HEK293 (cell line): ENCODE measurements around the gene FSD1.

Experiments
- CTCF ChIA-PET: fragments of 350-600 bp; formaldehyde crosslinking; extraction: SDS; loops from one replicate; lab custom pipeline; 2021; ENCODE audit warnings: antibody characterized with exemption; lab: Yijun Ruan, JAX
- POLR2A ChIA-PET: fragments of 300-600 bp; formaldehyde crosslinking; extraction: SDS; loops from one replicate; lab custom pipeline; 2020; ENCODE audit warnings: antibody characterized with exemption, inconsistent platforms; lab: Yijun Ruan, JAX
- H3K27ac ChIP-seq: fragments of 200-500 bp; sonication (Bioruptor generic); 2 replicates; pipeline ENCODE4 v1.5.1; 2014; ENCODE audit warnings: low read depth, low read length, control low read depth, inconsistent platforms; ENCODE audit errors: extremely low read depth
- H3K36me3 ChIP-seq, 2 experiments: fragments of 200-500 bp in 1 of 2; sonication (Bioruptor generic) in 1 of 2; 1 replicate in 1 of 2; 2 replicates in 1 of 2; pipeline ENCODE4 v1.5.1; 2014 to 2017; ENCODE audit warnings: inconsistent platforms in 2 of 2, low read length in 2 of 2; ENCODE audit not compliant: control insufficient read depth in 2 of 2, insufficient read depth in 1 of 2
- H3K4me1 ChIP-seq: fragments of 200-500 bp; sonication (Bioruptor generic); 2 replicates; pipeline ENCODE4 v1.5.1; 2014; ENCODE audit warnings: mild to moderate bottlenecking, low read length, inconsistent platforms; ENCODE audit not compliant: control insufficient read depth, insufficient read depth
- H3K4me3 ChIP-seq: 2 replicates; pipeline ENCODE4 v1.5.1; 2011; ENCODE audit warnings: low read depth, mild to moderate bottlenecking, control low read depth, low read length, moderate library complexity
- H3K9me3 ChIP-seq: fragments of 200-500 bp; sonication (Bioruptor generic); 2 replicates; pipeline ENCODE4 v1.5.1; 2014; ENCODE audit warnings: low read depth, low read length, inconsistent platforms; ENCODE audit not compliant: control insufficient read depth, insufficient read depth
- ZBTB20 ChIP-seq: fragments of 450-650 bp; formaldehyde crosslinking; IDR thresholded peaks from 2 replicates; pipeline ENCODE4 v1.5.1; 2016; ENCODE audit warnings: missing biosample characterization, missing genetic modification characterization
- ZBTB21 ChIP-seq: fragments of 450-650 bp; formaldehyde crosslinking; IDR thresholded peaks from 2 replicates; pipeline ENCODE4 v1.5.1; 2017; ENCODE audit warnings: missing biosample characterization, missing genetic modification characterization
- ZFP3 ChIP-seq: fragments of 450-650 bp; formaldehyde crosslinking; IDR thresholded peaks from 2 replicates; pipeline ENCODE4 v1.5.1; 2016; ENCODE audit warnings: low read depth, missing biosample characterization, missing genetic modification characterization
- ZNF211 ChIP-seq: fragments of 450-650 bp; formaldehyde crosslinking; IDR thresholded peaks from 2 replicates; pipeline ENCODE4 v1.5.1; 2016; ENCODE audit warnings: low read depth, missing biosample characterization, missing genetic modification characterization
- ZNF335 ChIP-seq: fragments of 450-650 bp; formaldehyde crosslinking; conservative IDR thresholded peaks from 2 replicates; pipeline ENCODE4 v1.5.1; 2016; ENCODE audit warnings: missing biosample characterization, missing genetic modification characterization
- ZNF341 ChIP-seq: fragments of 450-650 bp; formaldehyde crosslinking; IDR thresholded peaks from 2 replicates; pipeline ENCODE4; 2016; ENCODE audit warnings: low read depth, missing biosample characterization, missing genetic modification characterization
- ZNF423 ChIP-seq: fragments of 450-650 bp; formaldehyde crosslinking; IDR thresholded peaks from 2 replicates; pipeline ENCODE4 v1.5.1; 2016; ENCODE audit warnings: missing biosample characterization, missing genetic modification characterization
- ZNF561 ChIP-seq: fragments of 450-650 bp; IDR thresholded peaks from 2 replicates; pipeline ENCODE4 v1.5.1; 2018; ENCODE audit warnings: missing biosample characterization, missing genetic modification characterization, borderline replicate concordance
- ZNF596 ChIP-seq: fragments of 450-650 bp; IDR thresholded peaks from 2 replicates; pipeline ENCODE4 v1.5.0; 2018; ENCODE audit warnings: missing biosample characterization, mild to moderate bottlenecking, missing genetic modification characterization, moderate library complexity
- ZNF76 ChIP-seq: fragments of 450-650 bp; formaldehyde crosslinking; IDR thresholded peaks from 2 replicates; pipeline ENCODE4; 2016; ENCODE audit warnings: low read depth, missing biosample characterization, missing genetic modification characterization, borderline replicate concordance
- ZSCAN30 ChIP-seq: fragments of 450-650 bp; IDR thresholded peaks from 2 replicates; pipeline ENCODE4 v1.5.1; 2018; ENCODE audit warnings: missing biosample characterization, mild to moderate bottlenecking, missing genetic modification characterization, moderate library complexity
- ZXDB ChIP-seq: fragments of 450-650 bp; formaldehyde crosslinking; IDR thresholded peaks from 2 replicates; pipeline ENCODE4 v1.5.1; 2016; ENCODE audit warnings: missing biosample characterization, missing genetic modification characterization
- TF ChIP-seq, protein P1 (sequence below): fragments of 450-650 bp; formaldehyde crosslinking; IDR thresholded peaks from 2 replicates; pipeline ENCODE4 v1.5.1; 2016; ENCODE audit warnings: missing biosample characterization, missing genetic modification characterization
- TF ChIP-seq, protein P2 (sequence below): fragments of 450-650 bp; formaldehyde crosslinking; IDR thresholded peaks from 2 replicates; pipeline ENCODE4; 2016; ENCODE audit warnings: missing biosample characterization, missing genetic modification characterization
- TF ChIP-seq, protein P3 (sequence below): fragments of 450-650 bp; formaldehyde crosslinking; IDR thresholded peaks from 2 replicates; pipeline ENCODE4 v1.5.1; 2016; ENCODE audit warnings: missing biosample characterization, missing genetic modification characterization
- TF ChIP-seq, protein P4 (sequence below): fragments of 450-650 bp; formaldehyde crosslinking; IDR thresholded peaks from 2 replicates; pipeline ENCODE4 v1.5.1; 2016; ENCODE audit warnings: missing biosample characterization, missing genetic modification characterization, borderline replicate concordance
- TF ChIP-seq, protein P5 (sequence below): fragments of 450-650 bp; formaldehyde crosslinking; IDR thresholded peaks from 2 replicates; pipeline ENCODE4 v1.5.1; 2016; ENCODE audit warnings: missing biosample characterization, missing genetic modification characterization
- TF ChIP-seq, protein P6 (sequence below): fragments of 450-650 bp; formaldehyde crosslinking; IDR thresholded peaks from 2 replicates; pipeline ENCODE4 v1.5.1; 2016; ENCODE audit warnings: missing biosample characterization, missing genetic modification characterization
- TF ChIP-seq, protein P7 (sequence below): fragments of 450-650 bp; formaldehyde crosslinking; IDR thresholded peaks from 2 replicates; pipeline ENCODE4 v1.5.1; 2016; ENCODE audit warnings: missing biosample characterization, missing genetic modification characterization

FSD1 gene

DNA sequence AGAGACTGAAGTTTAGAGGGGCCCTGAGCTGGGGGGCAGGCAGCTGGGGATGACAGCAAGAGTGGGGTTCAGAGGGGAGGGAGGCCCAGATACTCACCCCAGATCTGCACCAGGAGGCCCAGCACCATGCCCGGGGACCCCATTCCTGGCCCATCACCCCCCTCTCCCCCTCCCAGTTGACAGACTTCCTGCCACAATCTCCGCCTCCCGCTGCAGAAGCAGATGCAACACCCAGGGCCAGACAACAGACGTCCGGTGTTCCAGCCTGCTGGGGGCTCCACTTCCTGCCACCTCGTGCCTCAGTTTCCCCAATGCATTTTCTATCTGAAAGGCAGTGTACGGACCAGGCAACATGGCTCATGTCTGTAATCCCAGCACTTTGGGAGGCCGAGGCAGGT is 2.2 kb upstream of the FSD1 start, which contains the start of gene TMIGD2 (continued):
- TF ChIP-seq, protein P1, sequence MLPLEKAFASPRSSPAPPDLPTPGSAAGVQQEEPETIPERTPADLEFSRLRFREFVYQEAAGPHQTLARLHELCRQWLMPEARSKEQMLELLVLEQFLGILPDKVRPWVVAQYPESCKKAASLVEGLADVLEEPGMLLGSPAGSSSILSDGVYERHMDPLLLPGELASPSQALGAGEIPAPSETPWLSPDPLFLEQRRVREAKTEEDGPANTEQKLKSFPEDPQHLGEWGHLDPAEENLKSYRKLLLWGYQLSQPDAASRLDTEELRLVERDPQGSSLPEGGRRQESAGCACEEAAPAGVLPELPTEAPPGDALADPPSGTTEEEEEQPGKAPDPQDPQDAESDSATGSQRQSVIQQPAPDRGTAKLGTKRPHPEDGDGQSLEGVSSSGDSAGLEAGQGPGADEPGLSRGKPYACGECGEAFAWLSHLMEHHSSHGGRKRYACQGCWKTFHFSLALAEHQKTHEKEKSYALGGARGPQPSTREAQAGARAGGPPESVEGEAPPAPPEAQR (tag by site-specific recombination) = no peak
- TF ChIP-seq, all 188 proteins: peak for 0

DNA sequence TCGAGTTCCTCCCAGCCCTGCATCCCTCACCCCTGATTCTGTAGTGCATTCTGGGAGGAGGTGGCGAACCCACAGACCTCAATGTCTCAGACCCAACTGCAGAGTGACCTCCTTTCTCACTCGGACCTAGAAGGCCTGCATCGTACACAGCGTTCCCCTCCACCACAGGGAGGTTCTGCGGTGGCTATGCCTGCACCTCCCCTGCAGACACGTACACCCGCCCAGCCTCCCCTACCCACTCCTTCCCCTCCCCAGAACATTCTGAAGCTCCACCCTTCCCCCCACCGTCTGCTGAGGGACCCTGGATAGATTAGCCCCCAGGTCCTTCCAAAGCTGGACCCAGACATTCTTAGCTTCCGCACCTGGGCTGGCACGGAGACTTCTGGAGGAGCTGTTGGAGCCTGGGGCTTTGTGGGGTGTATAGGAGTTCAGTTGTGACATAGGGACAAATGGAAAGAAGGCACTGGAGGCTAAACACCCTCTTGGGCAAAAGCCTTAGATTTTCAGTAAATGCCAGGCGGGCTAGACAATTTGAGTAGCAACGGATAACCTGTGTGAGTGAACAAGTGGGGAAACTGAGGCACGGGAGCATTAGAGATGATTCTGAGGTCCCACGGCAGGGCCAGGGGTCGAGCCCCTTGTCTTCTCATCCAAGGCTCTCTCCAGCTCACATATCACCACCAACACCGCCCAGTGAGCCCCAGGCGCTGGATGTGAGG is 420 bp upstream of the FSD1 start:
- H3K36me3 ChIP-seq = peaks cover 0 to 18% of the 10 kb centered on the region in 2 experiments; a peak in 2 of 3 replicates
- H3K4me3 ChIP-seq = no peak overlapping the region
- no peak overlapping the region for H3K27ac ChIP-seq
- H3K4me1 ChIP-seq = no peaks in the 10 kb centered on the region
- ChIA-PET CTCF (no interaction called here), POLR2A (interaction anchor here (0.6 to 1.2 kb wide), 4 partner anchors 16 to 115 kb away, joined by 3 to 4 read pairs (median 4); partner anchors contain the start of gene MPND)
- H3K9me3 ChIP-seq = no peaks in the 10 kb centered on the region
- TF ChIP-seq ZNF561 (tag by site-specific recombination) = no peak
- TF ChIP-seq ZNF341 (tag by site-specific recombination) = peak; percentile 47; the same call in 1 of the 2 replicates
- peak; percentile 99 for TF ChIP-seq ZFP3 (tag by site-specific recombination)
- peak; percentile 23; the same call in 1 of the 2 replicates for TF ChIP-seq ZNF76 (tag by site-specific recombination)
- TF ChIP-seq, protein P2, sequence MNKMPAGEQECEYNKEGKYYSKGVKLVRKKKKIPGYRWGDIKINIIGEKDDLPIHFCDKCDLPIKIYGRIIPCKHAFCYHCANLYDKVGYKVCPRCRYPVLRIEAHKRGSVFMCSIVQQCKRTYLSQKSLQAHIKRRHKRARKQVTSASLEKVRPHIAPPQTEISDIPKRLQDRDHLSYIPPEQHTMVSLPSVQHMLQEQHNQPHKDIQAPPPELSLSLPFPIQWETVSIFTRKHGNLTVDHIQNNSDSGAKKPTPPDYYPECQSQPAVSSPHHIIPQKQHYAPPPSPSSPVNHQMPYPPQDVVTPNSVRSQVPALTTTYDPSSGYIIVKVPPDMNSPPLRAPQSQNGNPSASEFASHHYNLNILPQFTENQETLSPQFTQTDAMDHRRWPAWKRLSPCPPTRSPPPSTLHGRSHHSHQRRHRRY (tag by site-specific recombination) = no peak
- TF ChIP-seq ZBTB20 (tag by site-specific recombination) = 0 out of 2 replicates have a peak, but pooled peaks have one; percentile 13
- TF ChIP-seq, protein P3, sequence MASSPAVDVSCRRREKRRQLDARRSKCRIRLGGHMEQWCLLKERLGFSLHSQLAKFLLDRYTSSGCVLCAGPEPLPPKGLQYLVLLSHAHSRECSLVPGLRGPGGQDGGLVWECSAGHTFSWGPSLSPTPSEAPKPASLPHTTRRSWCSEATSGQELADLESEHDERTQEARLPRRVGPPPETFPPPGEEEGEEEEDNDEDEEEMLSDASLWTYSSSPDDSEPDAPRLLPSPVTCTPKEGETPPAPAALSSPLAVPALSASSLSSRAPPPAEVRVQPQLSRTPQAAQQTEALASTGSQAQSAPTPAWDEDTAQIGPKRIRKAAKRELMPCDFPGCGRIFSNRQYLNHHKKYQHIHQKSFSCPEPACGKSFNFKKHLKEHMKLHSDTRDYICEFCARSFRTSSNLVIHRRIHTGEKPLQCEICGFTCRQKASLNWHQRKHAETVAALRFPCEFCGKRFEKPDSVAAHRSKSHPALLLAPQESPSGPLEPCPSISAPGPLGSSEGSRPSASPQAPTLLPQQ (tag by site-specific recombination) = no peak
- TF ChIP-seq ZNF596 (tag by site-specific recombination) = no peak
- no peak for TF ChIP-seq ZBTB21
- TF ChIP-seq ZXDB = no peak
- TF ChIP-seq ZNF423 = no peak
- TF ChIP-seq ZNF335 (tag by site-specific recombination) = peak; percentile 62

DNA sequence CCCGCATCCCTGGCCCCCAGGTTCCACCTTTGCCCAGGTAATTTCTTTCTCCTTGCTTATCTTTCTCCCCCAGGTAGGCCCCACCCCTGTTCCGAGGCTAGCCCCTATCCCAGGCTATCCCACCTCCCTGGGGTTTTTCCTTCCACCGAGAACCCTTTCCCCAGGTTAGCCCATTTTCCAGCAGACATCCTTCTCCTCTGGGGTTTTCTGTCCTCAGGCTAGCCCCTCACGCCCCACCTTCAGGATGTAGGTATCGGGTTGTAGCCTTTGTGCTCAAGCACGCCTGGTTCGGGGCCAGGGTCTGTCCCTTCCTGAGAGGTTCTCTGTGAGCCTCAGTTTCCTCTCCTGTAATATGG is 837 bp downstream of the FSD1 start:
- Histone ChIP-seq H3K36me3 (peaks cover 0 to 24% of the 10 kb centered on the region in 2 experiments; a peak in 2 of 3 replicates), H3K4me1 (no peaks in the 10 kb centered on the region), H3K27ac (no peak overlapping the region), H3K9me3 (no peaks in the 10 kb centered on the region), H3K4me3 (no peak overlapping the region)
- POLR2A ChIA-PET = interaction anchor here (1.0 kb wide), 1 partner anchor 38 kb away, joined by 3 read pairs; the partner anchor contains the start of gene MPND
- CTCF ChIA-PET = interaction anchor here (0.5 kb wide), 1 partner anchor 271 kb away, joined by 6 read pairs; no protein-coding TSS in a partner anchor
- no peak for TF ChIP-seq ZNF211 (tag by site-specific recombination)
- TF ChIP-seq, protein P4, sequence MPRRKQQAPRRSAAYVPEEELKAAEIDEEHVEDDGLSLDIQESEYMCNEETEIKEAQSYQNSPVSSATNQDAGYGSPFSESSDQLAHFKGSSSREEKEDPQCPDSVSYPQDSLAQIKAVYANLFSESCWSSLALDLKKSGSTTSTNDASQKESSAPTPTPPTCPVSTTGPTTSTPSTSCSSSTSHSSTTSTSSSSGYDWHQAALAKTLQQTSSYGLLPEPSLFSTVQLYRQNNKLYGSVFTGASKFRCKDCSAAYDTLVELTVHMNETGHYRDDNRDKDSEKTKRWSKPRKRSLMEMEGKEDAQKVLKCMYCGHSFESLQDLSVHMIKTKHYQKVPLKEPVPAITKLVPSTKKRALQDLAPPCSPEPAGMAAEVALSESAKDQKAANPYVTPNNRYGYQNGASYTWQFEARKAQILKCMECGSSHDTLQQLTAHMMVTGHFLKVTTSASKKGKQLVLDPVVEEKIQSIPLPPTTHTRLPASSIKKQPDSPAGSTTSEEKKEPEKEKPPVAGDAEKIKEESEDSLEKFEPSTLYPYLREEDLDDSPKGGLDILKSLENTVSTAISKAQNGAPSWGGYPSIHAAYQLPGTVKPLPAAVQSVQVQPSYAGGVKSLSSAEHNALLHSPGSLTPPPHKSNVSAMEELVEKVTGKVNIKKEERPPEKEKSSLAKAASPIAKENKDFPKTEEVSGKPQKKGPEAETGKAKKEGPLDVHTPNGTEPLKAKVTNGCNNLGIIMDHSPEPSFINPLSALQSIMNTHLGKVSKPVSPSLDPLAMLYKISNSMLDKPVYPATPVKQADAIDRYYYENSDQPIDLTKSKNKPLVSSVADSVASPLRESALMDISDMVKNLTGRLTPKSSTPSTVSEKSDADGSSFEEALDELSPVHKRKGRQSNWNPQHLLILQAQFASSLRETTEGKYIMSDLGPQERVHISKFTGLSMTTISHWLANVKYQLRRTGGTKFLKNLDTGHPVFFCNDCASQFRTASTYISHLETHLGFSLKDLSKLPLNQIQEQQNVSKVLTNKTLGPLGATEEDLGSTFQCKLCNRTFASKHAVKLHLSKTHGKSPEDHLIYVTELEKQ (tag by site-specific recombination) = no peak
- TF ChIP-seq, protein P5, sequence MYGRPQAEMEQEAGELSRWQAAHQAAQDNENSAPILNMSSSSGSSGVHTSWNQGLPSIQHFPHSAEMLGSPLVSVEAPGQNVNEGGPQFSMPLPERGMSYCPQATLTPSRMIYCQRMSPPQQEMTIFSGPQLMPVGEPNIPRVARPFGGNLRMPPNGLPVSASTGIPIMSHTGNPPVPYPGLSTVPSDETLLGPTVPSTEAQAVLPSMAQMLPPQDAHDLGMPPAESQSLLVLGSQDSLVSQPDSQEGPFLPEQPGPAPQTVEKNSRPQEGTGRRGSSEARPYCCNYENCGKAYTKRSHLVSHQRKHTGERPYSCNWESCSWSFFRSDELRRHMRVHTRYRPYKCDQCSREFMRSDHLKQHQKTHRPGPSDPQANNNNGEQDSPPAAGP = 0 out of 2 replicates have a peak, but pooled peaks have one; percentile 16
- peak; percentile 31; the same call in 1 of the 2 replicates for TF ChIP-seq ZSCAN30 (tag by site-specific recombination)
- TF ChIP-seq, protein P6, sequence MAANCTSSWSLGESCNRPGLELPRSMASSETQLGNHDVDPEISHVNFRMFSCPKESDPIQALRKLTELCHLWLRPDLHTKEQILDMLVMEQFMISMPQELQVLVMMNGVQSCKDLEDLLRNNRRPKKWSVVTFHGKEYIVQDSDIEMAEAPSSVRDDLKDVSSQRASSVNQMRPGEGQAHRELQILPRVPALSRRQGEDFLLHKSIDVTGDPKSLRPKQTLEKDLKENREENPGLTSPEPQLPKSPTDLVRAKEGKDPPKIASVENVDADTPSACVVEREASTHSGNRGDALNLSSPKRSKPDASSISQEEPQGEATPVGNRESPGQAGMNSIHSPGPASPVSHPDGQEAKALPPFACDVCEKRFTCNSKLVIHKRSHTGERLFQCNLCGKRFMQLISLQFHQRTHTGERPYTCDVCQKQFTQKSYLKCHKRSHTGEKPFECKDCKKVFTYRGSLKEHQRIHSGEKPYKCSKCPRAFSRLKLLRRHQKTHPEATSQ (tag by site-specific recombination) = peak; percentile 91
- TF ChIP-seq, protein P7, sequence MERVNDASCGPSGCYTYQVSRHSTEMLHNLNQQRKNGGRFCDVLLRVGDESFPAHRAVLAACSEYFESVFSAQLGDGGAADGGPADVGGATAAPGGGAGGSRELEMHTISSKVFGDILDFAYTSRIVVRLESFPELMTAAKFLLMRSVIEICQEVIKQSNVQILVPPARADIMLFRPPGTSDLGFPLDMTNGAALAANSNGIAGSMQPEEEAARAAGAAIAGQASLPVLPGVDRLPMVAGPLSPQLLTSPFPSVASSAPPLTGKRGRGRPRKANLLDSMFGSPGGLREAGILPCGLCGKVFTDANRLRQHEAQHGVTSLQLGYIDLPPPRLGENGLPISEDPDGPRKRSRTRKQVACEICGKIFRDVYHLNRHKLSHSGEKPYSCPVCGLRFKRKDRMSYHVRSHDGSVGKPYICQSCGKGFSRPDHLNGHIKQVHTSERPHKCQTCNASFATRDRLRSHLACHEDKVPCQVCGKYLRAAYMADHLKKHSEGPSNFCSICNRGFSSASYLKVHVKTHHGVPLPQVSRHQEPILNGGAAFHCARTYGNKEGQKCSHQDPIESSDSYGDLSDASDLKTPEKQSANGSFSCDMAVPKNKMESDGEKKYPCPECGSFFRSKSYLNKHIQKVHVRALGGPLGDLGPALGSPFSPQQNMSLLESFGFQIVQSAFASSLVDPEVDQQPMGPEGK (tag by site-specific recombination) = peak; percentile 26; the same call in 1 of the 2 replicates
